NCI-H460 (cell line): ENCODE results near the gene ZNF692. TPM values are rescaled to one million over a fixed set of nuclear protein-coding genes. Genes with fewer than 3 reads are reported as not detected.
A peak's percentile ranks its signal among the peaks of the same experiment; 100 is the strongest.
"Not testable (repeated sequence)": the region's sequence is repeated elsewhere in the genome, so short reads cannot be mapped to it uniquely, and the experiment has no call there.

Experiments used
- DNase-seq: peaks from one replicate; pipeline ENCODE4 v3.0.0-alpha.2; 2016; ENCODE audit warnings: low read depth; ENCODE audit errors: extremely low read depth
- polyA plus RNA-seq: library from polyadenylated mRNA; depleted of rRNA; stranded (reverse); fragments of >200 nt; gene quantifications from 2 replicates; pipeline ENCODE4 v1.2.3, GENCODE V29; 2014; cell fraction: nucleus; rRNA removed
- total RNA-seq: library from RNA; depleted of rRNA; stranded (reverse); fragments of >200 nt; shearing (Covaris generic); gene quantifications from 2 replicates; pipeline ENCODE4 v1.2.3, GENCODE V29; 2014; rRNA removed

Gene ZNF692, protein sequence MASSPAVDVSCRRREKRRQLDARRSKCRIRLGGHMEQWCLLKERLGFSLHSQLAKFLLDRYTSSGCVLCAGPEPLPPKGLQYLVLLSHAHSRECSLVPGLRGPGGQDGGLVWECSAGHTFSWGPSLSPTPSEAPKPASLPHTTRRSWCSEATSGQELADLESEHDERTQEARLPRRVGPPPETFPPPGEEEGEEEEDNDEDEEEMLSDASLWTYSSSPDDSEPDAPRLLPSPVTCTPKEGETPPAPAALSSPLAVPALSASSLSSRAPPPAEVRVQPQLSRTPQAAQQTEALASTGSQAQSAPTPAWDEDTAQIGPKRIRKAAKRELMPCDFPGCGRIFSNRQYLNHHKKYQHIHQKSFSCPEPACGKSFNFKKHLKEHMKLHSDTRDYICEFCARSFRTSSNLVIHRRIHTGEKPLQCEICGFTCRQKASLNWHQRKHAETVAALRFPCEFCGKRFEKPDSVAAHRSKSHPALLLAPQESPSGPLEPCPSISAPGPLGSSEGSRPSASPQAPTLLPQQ
- 34.6 and 40.2 TPM in 2 replicates for total RNA-seq
- 463 and 468 TPM in 2 replicates for polyA plus RNA-seq

- peak; percentile 98 for DNase-seq
These were observed at the start of gene ZNF692 for GRCh38 chr1:248858891-248859889. Gene ZNF692, minus strand, starts transcription at chr1:248859085. Its CDS starts 776 bp downstream, at chr1:248858309.

- DNase-seq: no peak
These were observed 48.1 kb upstream of the ZNF692 start for GRCh38 chr1:248906753-248907661.

- peak; percentile 94 for DNase-seq
These were observed 47.3 kb upstream of the ZNF692 start, which contains the start of gene PGBD2 for GRCh38 chr1:248906009-248906752. Gene PGBD2, plus strand, starts transcription at chr1:248906235. Its CDS starts 7,628 bp downstream, at chr1:248913863.

GRCh38 chr1:248905662-248906008 lies 46.8 kb upstream of the ZNF692 start:
- DNase-seq: no peak

DNA sequence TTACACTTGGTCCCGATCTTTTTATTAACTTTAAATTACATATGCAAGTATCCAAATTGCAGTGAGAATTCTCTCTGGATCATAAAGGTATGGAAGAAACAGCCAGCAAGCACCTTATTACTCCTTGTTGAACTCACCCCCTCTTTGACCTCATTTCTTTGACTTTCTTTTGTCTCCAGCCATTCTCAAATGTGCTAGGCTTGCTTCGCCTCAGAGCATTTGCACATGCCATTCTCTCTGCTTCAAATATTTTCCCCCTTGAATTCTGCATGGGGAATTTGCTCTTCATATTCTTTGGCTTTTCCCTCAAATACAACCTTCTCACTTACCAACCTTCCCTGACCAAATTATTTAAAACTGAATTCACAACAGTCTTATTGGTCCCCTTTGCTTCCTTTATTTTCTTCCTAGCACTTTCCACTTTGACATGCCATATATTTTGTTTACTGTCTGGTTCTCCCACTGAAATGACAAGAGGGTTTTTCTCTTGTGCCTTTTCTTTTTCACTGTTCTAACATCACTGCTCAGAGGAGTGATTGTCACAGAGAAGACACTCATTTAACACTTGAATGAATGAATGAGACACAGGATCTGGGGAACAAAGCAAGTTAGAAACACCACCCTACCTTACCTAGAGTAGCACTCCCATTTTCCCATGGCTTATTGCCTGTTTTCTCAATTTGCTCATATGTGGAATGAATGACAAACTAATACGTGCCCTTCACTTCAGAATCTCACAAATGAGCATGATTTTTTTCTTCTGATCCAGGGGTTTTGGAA lies 45.7 kb upstream of the ZNF692 start:
- DNase-seq: no peak

DNA sequence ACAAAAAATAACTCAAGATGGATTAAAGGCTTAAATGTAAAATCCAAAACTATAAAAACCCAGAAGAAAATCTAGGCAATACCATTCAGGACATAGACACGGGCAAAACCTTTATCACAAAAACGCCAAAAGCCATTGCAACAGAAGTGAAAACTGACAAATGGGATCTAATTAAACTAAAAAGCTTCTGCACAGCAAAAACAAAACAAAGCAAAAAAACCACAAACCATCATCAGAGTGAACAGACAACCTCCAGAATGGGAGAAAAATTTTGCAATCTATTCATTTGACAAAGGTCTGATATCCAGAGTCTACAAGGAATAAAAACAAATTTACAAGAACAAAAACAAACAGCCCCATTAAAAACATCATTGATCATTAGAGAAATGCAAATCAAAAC lies 42.7 kb upstream of the ZNF692 start:
- DNase-seq: no peak

GRCh38 chr1:248900637-248901036 lies 41.8 kb upstream of the ZNF692 start:
- DNase-seq: no peak

- DNase-seq: no peak
These were observed 38.8 kb upstream of the ZNF692 start for GRCh38 chr1:248897412-248898337.

DNA sequence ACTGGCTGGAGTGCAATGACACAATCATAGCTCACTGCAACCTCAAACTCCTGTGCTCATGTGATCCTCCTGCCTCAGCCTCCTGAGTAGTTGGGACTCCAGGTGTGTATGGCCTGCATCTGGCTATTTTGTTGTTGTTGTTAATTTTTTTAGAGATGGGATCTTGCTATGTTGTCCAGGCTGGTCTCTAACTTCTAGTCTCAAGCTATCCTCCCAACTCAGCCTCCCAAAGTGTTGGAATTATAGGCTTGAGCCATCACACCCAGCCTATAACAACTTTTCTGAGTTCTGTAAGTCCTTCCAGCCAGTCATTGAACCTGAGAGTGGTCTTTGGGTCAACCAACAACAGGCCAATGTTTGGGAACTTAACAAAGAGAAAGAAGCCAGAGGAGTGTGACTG lies 36.0 kb upstream of the ZNF692 start:
- no peak for DNase-seq

- DNase-seq: no peak
These were observed 33.7 kb upstream of the ZNF692 start for GRCh38 chr1:248892590-248892989.

DNA sequence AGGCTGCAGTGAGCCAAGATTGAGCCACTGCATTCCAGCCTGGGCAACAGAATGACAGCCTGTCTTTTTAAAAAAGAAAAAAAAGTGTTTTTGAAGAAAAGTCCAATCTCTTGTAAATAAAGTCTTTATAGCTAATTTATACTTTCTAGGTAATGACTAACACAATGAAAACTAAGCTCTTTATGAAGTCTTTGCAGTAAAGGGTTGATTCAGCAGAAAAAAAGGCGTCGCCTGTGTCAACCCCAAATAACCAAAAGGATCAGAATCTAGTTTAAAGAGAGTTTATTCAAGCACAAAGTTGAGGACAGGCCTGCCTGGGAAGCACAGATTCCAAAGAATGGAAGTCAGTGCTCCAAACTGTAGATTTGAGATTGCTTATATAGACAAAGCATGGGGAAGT lies 32.9 kb upstream of the ZNF692 start:
- no peak for DNase-seq

- no peak for DNase-seq
These were observed 31.9 kb upstream of the ZNF692 start for GRCh38 chr1:248890549-248891498.

GRCh38 chr1:248889914-248890243 lies 31.0 kb upstream of the ZNF692 start:
- DNase-seq: not testable (repeated sequence)

- no peak for DNase-seq
These were observed 27.5 kb upstream of the ZNF692 start for GRCh38 chr1:248886237-248886895.

GRCh38 chr1:248885646-248886045 lies 26.8 kb upstream of the ZNF692 start:
- DNase-seq: no peak
